ENCODE data around the gene NOXA1. TPM values are rescaled to one million over a fixed set of nuclear protein-coding genes. Genes with fewer than 3 reads are reported as not detected.

Gene NOXA1
- total RNA-seq, 1 donor = not detected

DNA sequence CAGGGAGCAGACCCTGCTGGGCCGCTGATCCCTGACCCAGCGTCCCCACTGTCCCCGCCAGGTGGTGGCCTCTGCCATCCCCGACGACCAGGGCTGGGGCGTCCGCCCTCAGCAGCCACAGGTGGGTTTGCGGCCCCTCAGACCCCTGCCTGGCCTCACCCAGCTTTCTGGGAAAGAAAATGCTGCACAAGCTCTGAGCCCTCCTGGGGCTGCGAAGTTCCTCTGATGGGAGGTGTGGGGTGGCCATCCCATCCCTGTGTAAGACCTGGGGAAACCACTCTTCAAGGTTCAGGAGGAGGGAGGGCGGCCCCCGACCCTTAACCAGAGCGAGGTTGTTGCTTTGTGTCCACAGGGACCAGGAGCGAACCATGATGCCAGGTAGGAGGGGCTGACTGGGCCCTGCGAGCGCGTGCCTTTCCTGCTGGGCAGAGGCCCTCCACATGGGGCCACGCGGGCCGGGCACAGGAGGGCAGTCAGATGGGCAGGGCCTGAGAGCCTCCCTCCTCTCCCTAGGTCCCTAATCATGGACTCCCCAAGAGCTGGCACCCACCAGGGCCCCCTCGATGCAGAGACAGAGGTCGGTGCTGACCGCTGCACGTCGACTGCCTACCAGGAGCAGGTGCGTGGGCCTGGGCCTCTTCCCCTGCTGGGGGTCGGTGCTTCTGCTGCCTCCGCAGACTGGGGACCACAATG lies 7.7 kb downstream of the NOXA1 start:
- DNase-seq (ENCODE audit: low read depth) = no peak
- no peak overlapping the region for H3K4me3 ChIP-seq (ENCODE audit: low read depth, low read length)
- TF ChIP-seq, protein P1, sequence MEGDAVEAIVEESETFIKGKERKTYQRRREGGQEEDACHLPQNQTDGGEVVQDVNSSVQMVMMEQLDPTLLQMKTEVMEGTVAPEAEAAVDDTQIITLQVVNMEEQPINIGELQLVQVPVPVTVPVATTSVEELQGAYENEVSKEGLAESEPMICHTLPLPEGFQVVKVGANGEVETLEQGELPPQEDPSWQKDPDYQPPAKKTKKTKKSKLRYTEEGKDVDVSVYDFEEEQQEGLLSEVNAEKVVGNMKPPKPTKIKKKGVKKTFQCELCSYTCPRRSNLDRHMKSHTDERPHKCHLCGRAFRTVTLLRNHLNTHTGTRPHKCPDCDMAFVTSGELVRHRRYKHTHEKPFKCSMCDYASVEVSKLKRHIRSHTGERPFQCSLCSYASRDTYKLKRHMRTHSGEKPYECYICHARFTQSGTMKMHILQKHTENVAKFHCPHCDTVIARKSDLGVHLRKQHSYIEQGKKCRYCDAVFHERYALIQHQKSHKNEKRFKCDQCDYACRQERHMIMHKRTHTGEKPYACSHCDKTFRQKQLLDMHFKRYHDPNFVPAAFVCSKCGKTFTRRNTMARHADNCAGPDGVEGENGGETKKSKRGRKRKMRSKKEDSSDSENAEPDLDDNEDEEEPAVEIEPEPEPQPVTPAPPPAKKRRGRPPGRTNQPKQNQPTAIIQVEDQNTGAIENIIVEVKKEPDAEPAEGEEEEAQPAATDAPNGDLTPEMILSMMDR (IDR thresholded peaks at IDR 0.05; ENCODE audit: insufficient read depth, low read depth, low read length) = no peak

- TF ChIP-seq, protein P1 (IDR thresholded peaks at IDR 0.05; ENCODE audit: insufficient read depth, low read depth, low read length) = no peak
- H3K4me3 ChIP-seq (ENCODE audit: low read depth, low read length) = no peak overlapping the region
- no peak for DNase-seq (ENCODE audit: low read depth)
Measured at GRCh38 chr9:137431416-137431931, 8.3 kb downstream of the NOXA1 start.

DNA sequence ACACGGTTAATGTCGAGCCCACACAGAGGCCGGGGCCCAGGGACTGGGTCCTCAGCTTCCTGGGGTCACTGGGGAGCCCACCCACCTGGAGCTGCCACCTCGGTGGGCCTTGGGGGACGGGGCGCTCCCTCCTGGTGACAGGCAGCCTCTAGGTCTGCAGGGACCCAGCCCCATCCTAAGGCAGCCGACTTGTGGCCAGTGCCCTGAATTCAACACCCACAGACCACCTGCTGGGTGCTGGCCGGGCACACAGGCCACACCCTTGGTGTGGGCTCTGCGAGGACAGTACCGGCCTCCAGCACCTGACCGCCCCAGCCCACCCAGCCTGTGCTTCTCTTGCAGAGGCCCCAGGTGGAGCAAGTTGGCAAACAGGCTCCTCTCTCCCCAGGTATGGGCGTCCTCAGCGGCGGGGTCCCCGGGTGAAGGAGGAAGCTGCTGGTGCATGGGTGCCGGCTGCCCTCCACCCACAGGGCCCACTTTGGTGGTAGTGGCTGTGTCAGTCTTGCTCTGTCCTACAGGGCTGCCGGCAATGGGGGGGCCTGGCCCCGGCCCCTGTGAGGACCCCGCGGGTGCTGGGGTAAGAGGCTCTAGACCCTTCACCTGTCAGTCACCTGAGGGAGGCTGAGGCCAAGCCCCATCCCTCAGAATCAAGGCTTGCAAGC lies 9.6 kb downstream of the NOXA1 start:
- no peak for DNase-seq (ENCODE audit: low read depth)
- TF ChIP-seq, protein P1 (IDR thresholded peaks at IDR 0.05; ENCODE audit: insufficient read depth, low read depth, low read length) = no peak
- H3K4me3 ChIP-seq (ENCODE audit: low read depth, low read length) = no peak overlapping the region

DNA sequence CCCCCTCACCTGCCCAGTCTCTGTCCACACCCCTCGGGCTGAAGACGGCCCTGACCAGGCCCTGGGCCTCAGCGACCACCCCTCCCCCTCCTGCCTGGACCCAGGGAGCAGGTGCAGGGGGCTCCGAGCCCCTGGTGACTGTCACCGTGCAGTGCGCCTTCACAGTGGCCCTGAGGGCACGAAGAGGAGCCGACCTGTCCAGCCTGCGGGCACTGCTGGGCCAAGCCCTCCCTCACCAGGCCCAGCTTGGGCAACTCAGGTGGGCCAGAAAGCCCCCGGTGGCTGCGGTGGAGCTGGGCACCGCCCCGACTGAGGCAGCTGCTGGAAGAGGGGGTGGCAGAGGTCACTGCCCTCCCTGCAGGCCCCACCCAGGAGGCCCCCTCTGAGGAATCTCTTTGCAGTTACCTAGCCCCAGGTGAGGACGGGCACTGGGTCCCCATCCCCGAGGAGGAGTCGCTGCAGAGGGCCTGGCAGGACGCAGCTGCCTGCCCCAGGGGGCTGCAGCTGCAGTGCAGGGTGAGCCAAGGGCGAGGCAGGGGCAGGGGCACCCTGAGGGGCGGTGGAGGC lies 10.2 kb downstream of the NOXA1 start:
- TF ChIP-seq, protein P1 (IDR thresholded peaks at IDR 0.05; ENCODE audit: insufficient read depth, low read depth, low read length) = no peak
- DNase-seq (ENCODE audit: low read depth) = no peak
- no peak overlapping the region for H3K4me3 ChIP-seq (ENCODE audit: low read depth, low read length)

GRCh38 chr9:137433916-137434431 lies 10.8 kb downstream of the NOXA1 start:
- no peak for DNase-seq (ENCODE audit: low read depth)
- TF ChIP-seq, protein P1 (IDR thresholded peaks at IDR 0.05; ENCODE audit: insufficient read depth, low read depth, low read length) = no peak
- H3K4me3 ChIP-seq (ENCODE audit: low read depth, low read length) = no peak overlapping the region

DNA sequence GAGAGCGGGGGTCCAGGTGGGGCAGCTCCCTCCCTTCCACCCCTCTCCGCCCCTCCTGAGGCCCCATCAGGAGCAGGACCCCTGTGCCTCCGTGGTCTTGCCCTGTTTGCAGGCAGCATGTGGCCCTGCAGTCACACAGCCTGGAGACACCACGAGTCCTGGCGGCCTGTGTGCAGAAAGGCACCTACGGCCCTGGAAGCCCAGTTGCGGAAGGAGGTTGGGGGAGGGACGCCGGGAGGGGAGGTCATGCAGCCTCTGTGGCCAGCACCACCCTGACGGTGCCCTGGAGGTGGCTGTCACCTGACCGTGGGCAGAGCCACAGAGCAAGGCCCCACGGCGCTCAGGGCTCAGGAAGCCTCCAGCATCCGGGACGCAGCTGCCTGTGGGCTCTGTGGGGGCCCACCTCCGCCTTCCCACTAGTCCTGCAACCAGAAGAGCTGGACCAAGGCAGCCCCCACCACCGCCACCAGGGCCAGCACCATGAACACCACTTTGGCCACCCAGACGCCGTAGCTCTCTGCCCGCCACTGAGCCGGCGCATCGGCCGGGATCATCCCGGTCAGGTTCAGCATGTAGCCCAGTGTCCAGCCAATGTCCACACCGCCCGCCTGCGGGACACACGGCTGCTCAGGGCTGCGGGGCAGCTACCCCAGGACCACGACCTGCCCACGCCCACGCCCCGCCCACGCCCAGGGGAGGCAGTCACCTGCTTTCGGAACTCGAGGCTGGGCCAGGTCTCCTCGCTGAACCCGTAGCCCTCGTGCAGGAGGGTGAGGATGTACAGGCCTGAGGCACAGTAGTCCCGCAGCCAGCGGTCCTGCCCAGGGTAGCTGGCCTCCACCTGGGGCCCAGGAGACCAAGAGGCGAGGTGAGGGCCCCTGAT lies 11.5 kb downstream of the NOXA1 start:
- TF ChIP-seq, protein P1 (IDR thresholded peaks at IDR 0.05; ENCODE audit: insufficient read depth, low read depth, low read length) = no peak
- no peak overlapping the region for H3K4me3 ChIP-seq (ENCODE audit: low read depth, low read length)
- DNase-seq (ENCODE audit: low read depth) = no peak

Data from fibroblast of villous mesenchyme (primary cell).